ENCODE data around the gene DBNDD1.

Gene DBNDD1

GRCh38 chr16:90054554-90054953 lies 35.3 kb upstream of the DBNDD1 start:
- no peak for TF ChIP-seq REST (IDR thresholded peaks at IDR 0.05; ENCODE audit: low read depth)
- TF ChIP-seq TCF12 (IDR thresholded peaks at IDR 0.05; ENCODE audit: low read depth) = no peak
- no peak for TF ChIP-seq FOXM1 (IDR thresholded peaks at IDR 0.05; ENCODE audit: borderline replicate concordance, low read depth)
- no peak for TF ChIP-seq CREB1 (IDR thresholded peaks at IDR 0.05; ENCODE audit: low read depth)
- TF ChIP-seq USF1 (IDR thresholded peaks at IDR 0.05) = no peak
- no peak for TF ChIP-seq MAX (IDR thresholded peaks at IDR 0.05)
- no peak for TF ChIP-seq ZBTB7A (IDR thresholded peaks at IDR 0.05; ENCODE audit: low read depth)
- TF ChIP-seq EGR1 (IDR thresholded peaks at IDR 0.05) = no peak
- no peak for TF ChIP-seq YY1 (IDR thresholded peaks at IDR 0.05; ENCODE audit: low read depth)
- no peak for TF ChIP-seq TEAD4 (IDR thresholded peaks at IDR 0.05)

GRCh38 chr16:90053902-90054500 lies 34.7 kb upstream of the DBNDD1 start:
- no peak for TF ChIP-seq ZBTB7A (IDR thresholded peaks at IDR 0.05; ENCODE audit: low read depth)
- no peak for TF ChIP-seq TAF1 (IDR thresholded peaks at IDR 0.05; ENCODE audit: low read depth)
- TF ChIP-seq USF1 (IDR thresholded peaks at IDR 0.05) = no peak
- no peak for TF ChIP-seq MAX (IDR thresholded peaks at IDR 0.05)

- no peak for TF ChIP-seq EGR1 (IDR thresholded peaks at IDR 0.05)
- TF ChIP-seq FOXM1 (IDR thresholded peaks at IDR 0.05; ENCODE audit: borderline replicate concordance, low read depth) = no peak
Measured at GRCh38 chr16:90050969-90051368, 31.7 kb upstream of the DBNDD1 start.

GRCh38 chr16:90048737-90049330 lies 29.6 kb upstream of the DBNDD1 start:
- TF ChIP-seq NFIC (IDR thresholded peaks at IDR 0.05) = no peak
- TF ChIP-seq CEBPB (IDR thresholded peaks at IDR 0.05) = no peak
- TF ChIP-seq EP300 (IDR thresholded peaks at IDR 0.05; ENCODE audit: borderline replicate concordance) = no peak
- no peak for TF ChIP-seq ZBTB7A (IDR thresholded peaks at IDR 0.05; ENCODE audit: low read depth)
- no peak for TF ChIP-seq USF1 (IDR thresholded peaks at IDR 0.05)
- TF ChIP-seq TCF12 (IDR thresholded peaks at IDR 0.05; ENCODE audit: low read depth) = no peak
- no peak for TF ChIP-seq TAF1 (IDR thresholded peaks at IDR 0.05; ENCODE audit: low read depth)
- no peak for TF ChIP-seq CREB1 (IDR thresholded peaks at IDR 0.05; ENCODE audit: low read depth)

- no peak for TF ChIP-seq TCF12 (IDR thresholded peaks at IDR 0.05; ENCODE audit: low read depth)
- no peak for TF ChIP-seq ZBTB7A (IDR thresholded peaks at IDR 0.05; ENCODE audit: low read depth)
- TF ChIP-seq TEAD4 (IDR thresholded peaks at IDR 0.05) = no peak
- TF ChIP-seq MAX (IDR thresholded peaks at IDR 0.05) = no peak
- TF ChIP-seq EP300 (IDR thresholded peaks at IDR 0.05; ENCODE audit: borderline replicate concordance) = no peak
- no peak for TF ChIP-seq TAF1 (IDR thresholded peaks at IDR 0.05; ENCODE audit: low read depth)
- no peak for TF ChIP-seq FOXM1 (IDR thresholded peaks at IDR 0.05; ENCODE audit: borderline replicate concordance, low read depth)
- no peak for TF ChIP-seq CREB1 (IDR thresholded peaks at IDR 0.05; ENCODE audit: low read depth)
- no peak for TF ChIP-seq USF1 (IDR thresholded peaks at IDR 0.05)
- TF ChIP-seq YY1 (IDR thresholded peaks at IDR 0.05; ENCODE audit: low read depth) = no peak
- no peak for TF ChIP-seq EGR1 (IDR thresholded peaks at IDR 0.05)
Measured at GRCh38 chr16:90048347-90048722, 29.1 kb upstream of the DBNDD1 start.

GRCh38 chr16:90047714-90048346 lies 28.6 kb upstream of the DBNDD1 start:
- TF ChIP-seq USF1 (IDR thresholded peaks at IDR 0.05) (peak; percentile 64), CREB1 (IDR thresholded peaks at IDR 0.05; ENCODE audit: low read depth) (no peak)

Data from Ishikawa (cell line).